Aorta (tissue), 5 donors: ENCODE results near the gene NSD1. TPM values are rescaled to one million over a fixed set of nuclear protein-coding genes. Genes with fewer than 3 reads are reported as not detected.

Experiments used
- ATAC-seq: fragments of 200-7000 bp; cut with Tn5 transposase; one replicate; pipeline ENCODE4 v1.9.1; 2022; ENCODE audit warnings: moderate library complexity; ENCODE audit not compliant: low FRiP score
- DNase-seq, 2 donors: peaks; one replicate each; pipeline ENCODE4 v3.0.0-alpha.2; 2020
- H3K27ac ChIP-seq, 2 donors: one replicate each; pipeline ENCODE4 v1.5.1; 2013; ENCODE audit warnings: low read length in 2 of 2, mild to moderate bottlenecking in 2 of 2, moderate library complexity in 2 of 2, control low read depth in 1 of 2, inconsistent platforms in 1 of 2, low read depth in 1 of 2
- H3K27me3 ChIP-seq, 2 donors: one replicate each; pipeline ENCODE4 v1.6.1; 2013; ENCODE audit warnings: control low read depth in 1 of 2, low read length in 1 of 2, mild to moderate bottlenecking in 1 of 2, moderate library complexity in 1 of 2; ENCODE audit not compliant: insufficient read depth in 2 of 2, control insufficient read depth in 1 of 2
- H3K36me3 ChIP-seq, 2 donors: one replicate each; pipeline ENCODE4 v1.6.1; 2013; ENCODE audit warnings: control low read depth in 1 of 2, low read length in 1 of 2, mild to moderate bottlenecking in 1 of 2; ENCODE audit not compliant: insufficient read depth in 2 of 2, control insufficient read depth in 1 of 2
- H3K4me1 ChIP-seq, 2 donors: one replicate each; pipeline ENCODE4 v1.6.1; 2013; ENCODE audit warnings: low read length in 2 of 2, control low read depth in 1 of 2, mild to moderate bottlenecking in 1 of 2, moderate library complexity in 1 of 2; ENCODE audit not compliant: insufficient read depth in 2 of 2, control insufficient read depth in 1 of 2
- H3K4me3 ChIP-seq, 2 donors: one replicate each; pipeline ENCODE4 v1.5.1; 2013; ENCODE audit warnings: low read length in 2 of 2, control low read depth in 1 of 2, mild to moderate bottlenecking in 1 of 2
- H3K9me3 ChIP-seq: one replicate; pipeline ENCODE4 v1.6.1; 2013; ENCODE audit warnings: mild to moderate bottlenecking, low read length; ENCODE audit not compliant: control insufficient read depth
- WGBS, 2 donors: extraction: QIAGEN DNeasy Blood & Tissue Kit; methylation state at CpG; one replicate each; pipeline ENCODE4 v1.1.7; 2013; 5-methylcytosine and 5-hydroxymethylcytosine counted together
- intact Hi-C, 2 donors: fragments of 100-400 bp; cut with DNase I; formaldehyde crosslinking; loops; one replicate each; pipeline versions ENCODE4 v1.14.2 to v1.15.0; 2022
- polyA plus RNA-seq, 2 donors: library from polyadenylated mRNA; stranded (reverse); fragments of 200-250 nt; gene quantifications; one replicate each; pipeline ENCODE4 v1.2.3, GENCODE V29; 2013
- total RNA-seq, 2 donors: library from RNA; stranded (reverse); fragmentation: NEBNext Ultra II Directional; extraction: Animal tissue kit (Norgen Biotek cat#: 25700); gene quantifications; one replicate each; pipeline ENCODE4 v1.2.1, GENCODE V29; 2021
- donor health status: healthy with polysubstance abuse.
- donor health status: Bipolar disorder and iron deficiency.
- donor health status: DM: no; HTN: no; CAD: no.
- donor health status: DM: no; HTN: no; CAD: no.
- donor health status: DM: yes; HTN: yes; CAD: no.

NSD1 gene
- total and polyA plus RNA-seq, 4 donors, result 6.8 to 96.9 (median 35.3) TPM

DNA sequence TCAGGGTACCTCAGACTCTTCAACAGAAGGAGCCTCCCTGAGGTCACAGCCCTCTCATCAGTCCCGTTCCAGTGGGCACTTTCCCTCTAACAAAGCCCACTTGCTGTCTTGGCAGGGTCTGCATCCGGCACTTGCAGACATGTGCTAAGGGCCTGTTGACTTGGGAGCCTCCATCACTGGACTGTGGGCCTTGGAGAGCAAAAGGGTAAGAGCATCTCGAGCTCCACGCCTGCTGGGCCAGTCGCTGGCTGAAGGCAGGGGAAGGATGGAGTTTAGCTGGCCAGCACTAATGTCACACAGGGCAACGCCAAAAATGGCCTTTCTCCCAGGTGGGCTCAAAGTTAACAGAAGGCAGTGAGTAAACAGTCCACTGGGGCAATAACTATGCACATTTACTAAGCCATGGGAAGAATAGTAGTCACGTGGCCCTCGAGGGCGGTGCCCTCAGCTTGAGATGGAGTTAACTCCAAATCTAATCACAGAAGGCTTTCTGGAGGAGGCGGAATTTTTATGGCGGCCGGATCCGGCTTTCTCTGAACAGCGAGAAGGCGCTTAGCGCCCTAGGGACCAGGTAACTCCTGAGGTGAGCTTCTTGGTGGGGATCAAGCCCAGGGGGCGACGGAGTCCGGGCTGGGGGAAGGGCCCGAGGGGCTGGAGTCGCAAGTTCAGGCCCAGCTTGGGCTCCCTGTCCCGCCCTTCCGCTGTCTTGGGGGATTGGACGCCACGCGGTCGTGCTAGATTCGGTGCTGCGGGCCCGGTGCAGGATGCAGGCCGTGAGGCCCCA, 2.0 kb upstream of the NSD1 start:
- 82 to 86% methylated on average over 31 of the region's 31 CpGs for WGBS, 2 donors

DNA sequence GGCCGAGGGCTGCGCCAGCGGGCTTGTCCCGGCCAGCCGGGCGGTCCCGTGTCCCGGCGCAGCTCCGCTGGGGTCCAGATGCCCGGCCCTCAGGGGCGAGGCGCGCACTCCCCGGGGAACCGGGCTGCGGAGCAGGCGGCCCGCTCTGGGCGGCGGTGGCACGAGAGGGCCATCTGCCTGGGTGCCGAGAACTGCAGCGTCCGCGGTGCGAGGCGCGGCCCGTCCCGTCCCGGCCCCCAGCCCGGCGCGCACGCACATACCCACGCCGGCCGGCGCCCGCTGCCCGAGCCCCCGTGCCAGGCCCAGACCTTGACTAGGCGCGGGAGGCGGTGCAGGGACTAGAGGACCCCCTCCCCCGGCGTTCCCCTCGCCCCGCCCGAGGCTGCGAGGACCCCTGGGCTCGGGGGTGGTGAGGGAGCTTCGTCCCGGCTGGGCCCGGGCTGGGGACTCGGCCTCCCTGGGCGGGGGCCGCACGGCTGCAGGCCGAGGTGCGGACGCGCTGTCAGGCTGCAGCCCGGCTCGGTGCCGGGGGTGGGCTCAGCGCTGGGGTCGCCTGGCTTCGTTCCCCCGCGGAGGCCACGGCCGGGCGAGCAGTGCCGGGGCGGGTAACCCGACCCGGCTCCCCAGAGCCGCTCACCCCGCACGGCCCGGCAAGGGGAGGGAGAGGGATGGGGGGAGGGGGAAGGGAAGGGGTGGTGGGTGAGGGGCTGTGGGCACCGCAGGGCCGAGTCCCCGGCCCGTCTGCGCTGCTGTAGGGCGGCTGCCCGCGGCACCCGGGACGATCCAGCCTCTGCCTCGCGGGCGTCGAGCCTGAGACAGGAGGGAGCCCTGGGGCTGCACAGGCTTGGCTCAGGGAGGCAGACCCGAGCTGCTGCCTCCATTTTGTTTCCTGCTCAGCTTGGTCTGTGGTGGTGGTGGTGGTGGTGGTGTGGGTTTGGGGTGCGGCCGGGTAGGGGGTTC, 1.2 kb upstream of the NSD1 start:
- Histone ChIP-seq H3K27ac (peak overlapping the region; percentile 20 to 42), H3K4me1 (peaks cover 0 to 7% of the 10 kb centered on the region in 2 donors), H3K36me3 (peaks cover 0 to 4% of the 10 kb centered on the region in 2 donors), H3K9me3 (no peaks in the 10 kb centered on the region), H3K4me3 (peak overlapping the region; percentile 89 to 97), H3K27me3 (no peaks in the 10 kb centered on the region)
- intact Hi-C loops, result no loop called here
- DNase-seq, result peak; percentile 58 to 78
- ATAC-seq, result peak; percentile 66
- 5 to 8% methylated on average over 56 to 100 of the region's 100 CpGs for WGBS, 2 donors

More for the DNA sequence above, 2.0 kb upstream of the NSD1 start:
- Histone ChIP-seq H3K27me3 (no peaks in the 10 kb centered on the region), H3K4me3 (no peak overlapping the region), H3K9me3 (no peaks in the 10 kb centered on the region), H3K27ac (no peak overlapping the region), H3K4me1 (peaks cover 0 to 7% of the 10 kb centered on the region in 2 donors), H3K36me3 (peaks cover 0 to 4% of the 10 kb centered on the region in 2 donors)
- peak; percentile 54 to 63 for DNase-seq
- no peak for ATAC-seq
- intact Hi-C loops, result no loop called here

DNA sequence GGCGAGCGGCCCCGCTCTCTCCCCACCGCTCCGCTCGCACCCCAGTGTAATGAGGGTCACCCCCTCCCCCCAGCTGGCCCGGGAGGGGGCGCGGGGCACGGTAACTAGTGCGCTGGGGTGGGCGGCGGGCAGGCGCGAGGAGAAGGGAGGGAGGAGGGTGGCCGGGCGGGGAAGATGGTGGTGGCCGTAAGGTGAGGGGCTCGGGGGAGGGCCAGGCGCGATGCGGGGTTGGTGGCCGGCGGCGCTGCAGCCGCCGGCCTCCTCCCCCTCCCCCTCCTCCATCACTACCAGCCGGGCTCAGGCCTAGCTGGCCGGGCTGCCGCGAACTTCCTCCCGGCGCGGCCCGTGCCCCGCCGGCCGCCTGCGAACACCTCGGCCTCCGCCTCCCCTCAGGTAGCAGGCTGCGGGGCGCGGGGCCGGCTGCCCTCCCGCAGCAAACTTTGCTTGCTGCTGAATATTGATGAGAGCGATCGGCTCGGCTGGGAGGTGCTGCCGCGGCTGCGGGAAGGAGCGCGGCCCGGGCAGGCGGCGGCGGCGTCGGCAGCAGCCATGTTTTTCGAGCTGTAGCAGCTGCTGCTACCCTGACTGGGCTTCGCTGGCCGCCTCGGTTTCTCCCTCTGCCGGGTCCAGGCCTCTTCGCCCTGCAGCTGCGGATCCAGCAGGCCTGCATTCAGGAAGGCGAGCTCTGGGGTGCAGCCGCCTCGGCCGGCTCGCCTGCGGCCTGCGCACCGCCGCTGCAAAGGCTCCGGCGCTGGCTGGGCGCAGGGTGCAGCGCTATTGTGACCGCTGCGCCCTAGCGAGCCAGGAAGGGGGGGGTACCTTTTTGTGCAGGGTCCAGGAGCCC, 502 bp downstream of the NSD1 start:
- 1% methylated on average over 49 to 83 of the region's 83 CpGs for WGBS, 2 donors
- Histone ChIP-seq H3K27ac (peak overlapping the region; percentile 29 to 77), H3K36me3 (peaks cover 0 to 4% of the 10 kb centered on the region in 2 donors), H3K27me3 (no peaks in the 10 kb centered on the region), H3K4me3 (peak overlapping the region; percentile 89 to 97), H3K9me3 (no peaks in the 10 kb centered on the region), H3K4me1 (peaks cover 0 to 7% of the 10 kb centered on the region in 2 donors)
- ATAC-seq (peak; percentile 65), DNase-seq (peak; percentile 71 to 85)
- intact Hi-C loops, result no loop called here

DNA sequence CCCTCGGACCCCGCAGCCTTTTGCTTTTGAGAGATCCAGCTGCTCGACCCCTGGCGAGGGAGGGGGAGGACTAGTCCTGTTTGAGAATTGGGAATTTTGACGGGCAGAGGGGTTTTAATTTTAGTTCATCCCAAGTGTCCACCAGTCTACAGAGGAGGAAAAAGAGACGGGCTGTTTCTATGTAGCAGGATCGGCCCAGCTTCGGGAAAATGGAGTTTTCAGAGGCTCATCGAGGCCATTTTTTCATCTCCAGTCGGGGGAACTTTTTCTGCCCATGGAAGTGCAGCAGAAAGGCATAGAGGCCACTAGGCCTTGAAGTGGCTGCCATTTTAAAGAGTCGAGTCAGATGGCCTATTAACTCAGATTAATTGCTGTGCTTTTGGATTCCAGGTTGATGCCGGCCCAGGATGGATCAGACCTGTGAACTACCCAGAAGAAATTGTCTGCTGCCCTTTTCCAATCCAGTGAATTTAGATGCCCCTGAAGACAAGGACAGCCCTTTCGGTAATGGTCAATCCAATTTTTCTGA, 1.2 kb downstream of the NSD1 start:
- ATAC-seq (no peak), DNase-seq (no peak)
- Histone ChIP-seq H3K4me3 (peak overlapping the region; percentile 89 to 97), H3K27ac (peak overlapping the region in 1 of 2 donors; percentile 77), H3K9me3 (no peaks in the 10 kb centered on the region), H3K4me1 (peaks cover 0 to 7% of the 10 kb centered on the region in 2 donors), H3K27me3 (no peaks in the 10 kb centered on the region), H3K36me3 (peaks cover 0 to 4% of the 10 kb centered on the region in 2 donors)
- 12% methylated on average over 13 of the region's 13 CpGs for WGBS, 2 donors
- intact Hi-C loops, result no loop called here

DNA sequence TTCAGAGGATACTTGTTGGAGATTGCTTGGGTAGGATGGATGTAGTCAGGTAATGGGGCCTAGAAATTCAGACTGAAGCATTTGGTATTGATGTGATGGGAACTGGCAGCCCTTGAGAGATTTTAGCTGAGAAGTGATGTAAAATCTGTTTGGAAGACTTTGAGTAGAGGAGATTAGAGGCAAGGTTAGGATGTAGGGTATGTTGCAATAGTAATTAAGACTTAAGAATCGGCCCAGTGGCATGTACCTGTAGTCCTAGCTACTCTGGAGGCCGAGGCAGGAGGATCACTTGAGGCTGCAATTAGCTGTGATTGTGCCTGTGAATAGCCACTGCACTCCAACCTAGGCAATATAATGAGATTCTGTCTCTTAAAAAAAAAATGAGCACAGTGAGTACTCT, 6.7 kb downstream of the NSD1 start:
- Histone ChIP-seq H3K27me3 (no peaks in the 10 kb centered on the region), H3K4me3 (no peak overlapping the region), H3K27ac (no peak overlapping the region), H3K4me1 (peaks cover 0 to under 1% of the 10 kb centered on the region in 2 donors), H3K36me3 (peaks cover 0 to 2% of the 10 kb centered on the region in 2 donors), H3K9me3 (no peaks in the 10 kb centered on the region)
- ATAC-seq (no peak), DNase-seq (peak in 1 of 2 donors; percentile 2)
- intact Hi-C loops, result no loop called here
- 90 to 92% methylated on average over 2 of the region's 2 CpGs for WGBS, 2 donors

DNA sequence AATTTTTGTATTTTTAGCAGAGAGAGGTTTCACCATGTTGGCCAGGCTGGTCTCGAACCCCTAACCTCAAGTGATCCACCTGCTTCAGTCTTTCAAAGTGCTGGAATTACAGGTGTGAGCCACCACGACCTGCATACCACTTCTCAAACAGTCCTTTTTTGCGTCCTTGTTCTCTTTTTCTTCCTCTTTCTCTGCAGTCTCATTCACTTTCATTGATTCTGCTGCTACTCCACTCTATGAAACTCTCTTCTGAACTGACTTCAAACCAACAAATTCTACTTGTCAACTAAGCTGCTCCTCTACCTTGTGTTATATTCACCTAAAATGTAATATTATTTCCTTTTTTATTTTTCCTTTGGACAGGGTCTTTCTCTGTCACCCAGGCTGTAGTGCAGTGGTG, 7.9 kb downstream of the NSD1 start:
- H3K27me3 ChIP-seq, result no peaks in the 10 kb centered on the region
- intact Hi-C loops, result no loop called here
- H3K27ac ChIP-seq, result no peak overlapping the region
- ATAC-seq (no peak), DNase-seq (peak in 1 of 2 donors; percentile 16)
- H3K36me3 ChIP-seq, result no peaks in the 10 kb centered on the region
- H3K4me3 ChIP-seq, result no peak overlapping the region
- no peaks in the 10 kb centered on the region for H3K4me1 ChIP-seq
- H3K9me3 ChIP-seq, result no peaks in the 10 kb centered on the region
- WGBS, 2 donors, result 83 to 86% methylated on average over 3 of the region's 3 CpGs

DNA sequence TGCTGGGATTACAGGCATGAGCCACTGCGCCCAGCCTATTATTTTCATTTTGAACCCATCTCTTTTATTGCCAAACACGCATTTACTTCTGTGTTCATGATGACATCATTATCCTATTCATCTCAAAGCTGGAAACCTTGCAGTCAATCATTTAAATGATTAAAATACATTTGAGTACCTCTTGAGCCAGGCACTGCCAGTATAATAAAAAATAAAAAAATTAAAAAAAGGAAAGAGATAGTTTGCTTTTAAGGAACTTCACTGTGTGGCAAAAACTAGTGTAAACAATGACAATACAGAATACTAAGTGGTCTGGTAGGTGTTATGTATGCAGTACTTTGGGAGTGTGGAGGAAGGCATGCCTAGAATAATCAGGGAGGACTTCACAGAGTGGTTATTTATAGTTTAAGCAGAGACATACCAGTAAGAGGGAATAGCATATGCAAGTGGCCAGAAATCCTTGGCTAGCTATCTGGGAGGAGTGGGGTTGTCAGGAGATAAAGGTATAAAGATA, 8.6 kb downstream of the NSD1 start:
- intact Hi-C loops, result no loop called here
- H3K4me1 ChIP-seq, result no peaks in the 10 kb centered on the region
- no peak overlapping the region for H3K27ac ChIP-seq

DNA sequence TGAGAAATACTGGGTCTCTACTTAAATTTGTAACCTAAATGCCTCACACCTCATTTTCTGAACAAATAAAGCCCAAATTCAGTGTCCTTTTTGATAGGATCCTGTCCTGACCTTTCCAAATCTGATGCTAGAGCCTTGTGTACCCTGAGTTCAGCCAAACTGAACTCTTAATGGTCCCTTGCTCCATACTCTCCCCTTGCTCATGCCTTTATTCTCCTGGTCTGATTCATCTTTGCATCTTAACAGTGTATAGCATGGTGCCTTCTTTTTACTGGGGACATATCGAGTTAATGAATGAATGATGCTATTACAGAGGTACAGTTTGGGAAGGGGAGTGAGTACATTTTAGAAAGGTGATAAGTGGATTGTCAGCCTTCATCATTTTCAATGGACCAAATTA, 9.2 kb downstream of the NSD1 start:
- no peak for ATAC-seq
- intact Hi-C loops, result no loop called here
- H3K4me1 ChIP-seq, result no peaks in the 10 kb centered on the region

More for the DNA sequence above, 8.6 kb downstream of the NSD1 start:
- DNase-seq (no peak), ATAC-seq (no peak)
- H3K27me3 ChIP-seq, result no peaks in the 10 kb centered on the region
- H3K9me3 ChIP-seq, result no peaks in the 10 kb centered on the region
- no peak overlapping the region for H3K4me3 ChIP-seq
- 77 to 78% methylated on average over 2 of the region's 2 CpGs for WGBS, 2 donors
- H3K36me3 ChIP-seq, result no peaks in the 10 kb centered on the region

More for the DNA sequence above, 9.2 kb downstream of the NSD1 start:
- no peaks in the 10 kb centered on the region for H3K9me3 ChIP-seq
- no peak overlapping the region for H3K4me3 ChIP-seq
- no peaks in the 10 kb centered on the region for H3K27me3 ChIP-seq
- H3K27ac ChIP-seq, result no peak overlapping the region
- H3K36me3 ChIP-seq, result no peaks in the 10 kb centered on the region
- 96 to 97% methylated on average over 1 of the region's 1 CpG for WGBS, 2 donors
- DNase-seq, result no peak
